ENCODE measurements around the gene SORL1.

The SORL1 gene

DNA sequence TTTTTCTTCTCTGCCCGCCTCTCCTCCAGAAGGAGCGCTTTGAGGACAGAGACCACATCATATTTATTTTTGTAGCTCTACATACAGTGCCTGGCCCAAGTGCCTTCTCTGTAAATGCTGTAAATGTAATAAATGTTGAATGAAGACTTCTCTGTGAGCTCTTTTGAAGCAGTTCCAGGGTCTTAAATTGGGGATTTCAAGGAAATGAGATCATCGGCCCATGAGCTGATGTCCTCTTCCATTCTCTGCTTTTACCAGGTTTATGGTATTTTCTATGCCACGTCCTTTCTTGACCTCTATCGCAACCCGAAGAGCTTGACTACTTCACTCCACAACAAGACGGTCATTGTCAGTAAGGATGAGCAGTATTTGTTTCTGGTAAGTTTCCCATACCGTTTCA lies 166.4 kb downstream of the SORL1 start:
- no peak for DNase-seq (ENCODE audit: low spot score)
- TF ChIP-seq, protein P1, sequence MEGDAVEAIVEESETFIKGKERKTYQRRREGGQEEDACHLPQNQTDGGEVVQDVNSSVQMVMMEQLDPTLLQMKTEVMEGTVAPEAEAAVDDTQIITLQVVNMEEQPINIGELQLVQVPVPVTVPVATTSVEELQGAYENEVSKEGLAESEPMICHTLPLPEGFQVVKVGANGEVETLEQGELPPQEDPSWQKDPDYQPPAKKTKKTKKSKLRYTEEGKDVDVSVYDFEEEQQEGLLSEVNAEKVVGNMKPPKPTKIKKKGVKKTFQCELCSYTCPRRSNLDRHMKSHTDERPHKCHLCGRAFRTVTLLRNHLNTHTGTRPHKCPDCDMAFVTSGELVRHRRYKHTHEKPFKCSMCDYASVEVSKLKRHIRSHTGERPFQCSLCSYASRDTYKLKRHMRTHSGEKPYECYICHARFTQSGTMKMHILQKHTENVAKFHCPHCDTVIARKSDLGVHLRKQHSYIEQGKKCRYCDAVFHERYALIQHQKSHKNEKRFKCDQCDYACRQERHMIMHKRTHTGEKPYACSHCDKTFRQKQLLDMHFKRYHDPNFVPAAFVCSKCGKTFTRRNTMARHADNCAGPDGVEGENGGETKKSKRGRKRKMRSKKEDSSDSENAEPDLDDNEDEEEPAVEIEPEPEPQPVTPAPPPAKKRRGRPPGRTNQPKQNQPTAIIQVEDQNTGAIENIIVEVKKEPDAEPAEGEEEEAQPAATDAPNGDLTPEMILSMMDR (IDR thresholded peaks at IDR 0.05; ENCODE audit: borderline replicate concordance, control extremely low read depth, extremely low read depth, insufficient read depth, missing control alignments): no peak
- in situ Hi-C loops (cut with MboI; ENCODE audit: low sequenced_read_pairs, unreplicated experiment): no loop called here

DNA sequence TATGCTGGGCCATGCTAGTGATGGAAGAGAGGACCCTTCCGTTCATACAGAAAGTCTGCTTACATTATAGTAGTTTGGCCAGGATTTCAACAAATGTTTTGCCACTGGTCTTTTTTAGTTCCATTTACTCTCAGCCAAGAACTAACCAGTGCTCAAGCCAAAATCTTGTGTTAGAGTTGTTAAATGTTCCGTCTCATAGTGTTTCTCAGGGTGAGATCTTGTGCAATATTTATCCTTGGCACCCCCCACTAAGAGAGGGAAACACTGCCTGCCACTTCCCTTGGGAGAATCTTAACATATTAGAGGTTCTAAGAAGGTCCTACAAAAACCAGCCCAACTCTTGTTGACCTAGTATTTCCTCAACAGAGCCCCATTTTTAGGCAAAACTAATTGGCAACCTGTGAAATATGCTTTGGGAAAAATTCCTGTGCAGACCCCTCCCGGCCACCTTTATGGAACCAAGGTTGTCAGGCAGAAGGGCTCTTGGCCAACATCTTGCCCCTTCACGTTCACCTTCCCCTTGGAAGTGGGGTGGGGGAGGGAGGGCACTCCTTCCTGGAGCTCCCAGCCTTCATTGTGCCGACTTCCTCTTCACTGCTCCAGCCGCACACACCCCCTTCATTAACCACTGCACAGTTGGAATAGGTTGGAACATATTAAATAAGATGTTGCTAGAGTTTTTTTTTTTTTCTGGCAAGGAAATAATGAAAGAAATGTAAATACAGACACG lies 173.8 kb downstream of the SORL1 start:
- DNase-seq (ENCODE audit: low spot score): no peak
- in situ Hi-C loops (cut with MboI; ENCODE audit: low sequenced_read_pairs, unreplicated experiment): no loop called here
- TF ChIP-seq, protein P1 (IDR thresholded peaks at IDR 0.05; ENCODE audit: borderline replicate concordance, control extremely low read depth, extremely low read depth, insufficient read depth, missing control alignments): no peak

DNA sequence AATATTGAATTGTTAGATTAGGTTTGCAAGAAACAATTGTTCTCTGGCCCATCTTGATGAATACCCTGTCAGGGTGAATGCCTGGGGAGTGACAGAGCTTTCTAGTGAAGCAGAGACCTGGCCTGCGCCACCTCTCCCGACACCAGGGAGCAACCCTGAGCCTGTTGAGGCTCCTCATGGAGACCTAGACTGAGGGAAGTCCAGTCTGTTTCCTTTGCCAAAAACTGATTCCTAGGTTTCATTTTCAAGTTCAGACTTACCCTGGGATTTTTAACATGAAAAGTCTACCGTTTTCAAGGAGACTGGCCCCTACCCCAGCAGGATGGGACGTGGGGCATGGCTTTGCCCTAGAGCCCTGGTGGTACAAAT lies 174.4 kb downstream of the SORL1 start:
- in situ Hi-C loops (cut with MboI; ENCODE audit: low sequenced_read_pairs, unreplicated experiment): no loop called here
- no peak for DNase-seq (ENCODE audit: low spot score)
- TF ChIP-seq, protein P1 (IDR thresholded peaks at IDR 0.05; ENCODE audit: borderline replicate concordance, control extremely low read depth, extremely low read depth, insufficient read depth, missing control alignments): no peak

DNA sequence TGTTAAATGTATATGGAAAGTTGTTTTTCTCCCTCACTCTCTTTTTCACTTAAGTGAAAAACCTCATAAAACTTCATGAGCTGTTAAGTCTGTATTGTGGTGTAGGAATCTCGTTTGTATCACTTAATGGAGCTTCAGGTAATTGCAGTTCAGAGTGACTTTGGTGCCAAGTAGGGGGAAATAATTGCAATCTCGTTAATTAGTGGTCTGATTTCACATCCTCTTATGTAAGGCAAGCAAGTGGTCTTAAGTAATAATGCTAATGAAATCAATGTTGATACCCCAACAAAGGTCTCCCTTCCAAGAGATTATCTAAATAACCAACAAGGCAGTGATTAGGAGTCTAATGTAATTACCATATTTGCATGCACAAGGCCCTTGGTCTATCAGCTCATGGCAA lies 174.9 kb downstream of the SORL1 start:
- in situ Hi-C loops (cut with MboI; ENCODE audit: low sequenced_read_pairs, unreplicated experiment): no loop called here

DNA sequence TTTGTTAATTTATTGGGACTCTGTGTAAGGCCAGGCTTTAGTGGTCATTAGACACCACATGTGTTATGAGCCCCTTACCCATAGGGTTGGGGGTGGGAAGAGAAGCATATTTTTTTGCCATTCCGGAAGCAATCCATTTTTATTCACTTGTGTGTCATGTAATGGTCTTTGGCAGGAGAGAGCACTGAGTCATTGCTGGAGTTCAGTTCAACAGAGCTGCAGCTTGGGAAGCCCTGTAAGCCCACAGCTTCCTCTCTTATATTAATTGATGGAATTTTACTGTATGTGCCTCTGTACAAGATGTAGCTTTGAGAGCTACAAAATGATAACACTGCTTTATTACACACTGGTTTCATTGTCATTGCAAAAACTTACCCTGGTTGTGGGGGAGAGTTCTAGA lies 177.9 kb downstream of the SORL1 start:
- in situ Hi-C loops (cut with MboI; ENCODE audit: low sequenced_read_pairs, unreplicated experiment): no loop called here
- TF ChIP-seq, protein P1 (IDR thresholded peaks at IDR 0.05; ENCODE audit: borderline replicate concordance, control extremely low read depth, extremely low read depth, insufficient read depth, missing control alignments): no peak
- DNase-seq (ENCODE audit: low spot score): no peak

More for the DNA sequence above, 174.9 kb downstream of the SORL1 start:
- no peak for DNase-seq (ENCODE audit: low spot score)
- TF ChIP-seq, protein P1 (IDR thresholded peaks at IDR 0.05; ENCODE audit: borderline replicate concordance, control extremely low read depth, extremely low read depth, insufficient read depth, missing control alignments): no peak

DNA sequence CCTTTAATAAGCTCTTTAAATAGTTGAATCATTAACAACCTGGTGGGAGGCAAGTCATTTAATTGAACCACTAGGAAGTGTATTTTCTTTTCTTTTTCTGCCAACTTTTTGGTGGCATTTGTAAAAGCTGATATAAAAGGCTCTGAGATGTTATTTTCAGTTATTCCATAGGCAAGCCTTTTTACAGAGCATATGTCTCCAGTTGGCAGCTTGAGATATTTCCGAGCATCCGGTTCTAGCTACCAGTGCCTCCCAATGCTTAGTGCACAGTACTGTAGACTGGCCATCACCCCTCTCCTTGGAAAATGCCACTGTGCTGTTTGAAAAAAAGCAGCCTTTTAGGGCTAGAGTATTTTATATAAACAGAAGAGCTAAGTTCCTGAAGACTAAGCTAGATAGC lies 179.3 kb downstream of the SORL1 start:
- TF ChIP-seq, protein P1 (IDR thresholded peaks at IDR 0.05; ENCODE audit: borderline replicate concordance, control extremely low read depth, extremely low read depth, insufficient read depth, missing control alignments): no peak
- no peak for DNase-seq (ENCODE audit: low spot score)
- in situ Hi-C loops (cut with MboI; ENCODE audit: low sequenced_read_pairs, unreplicated experiment): no loop called here
